ENCODE data around the gene MTERF1. TPM values are rescaled to one million over a fixed set of nuclear protein-coding genes. Genes with fewer than 3 reads are reported as not detected.

Gene MTERF1
- total RNA-seq, 1 donor from 2014 or later, result 22.6 TPM

- no peak for DNase-seq (ENCODE audit: low spot score)
Observed at GRCh38 chr7:91832493-91833045, 47.9 kb downstream of the MTERF1 start.

- no peak for DNase-seq (ENCODE audit: low spot score)
Observed at GRCh38 chr7:91827169-91827568, 53.3 kb downstream of the MTERF1 start.

- no peak for DNase-seq (ENCODE audit: low spot score)
Observed at GRCh38 chr7:91826377-91826776, 54.1 kb downstream of the MTERF1 start.

- DNase-seq (ENCODE audit: low spot score), result no peak
Observed at GRCh38 chr7:91824201-91824600, 56.3 kb downstream of the MTERF1 start.

Other genes with a start within 250 kb of the MTERF1 start
- gene AKAP9, start 60.2 kb upstream of the MTERF1 start, total RNA-seq (ENCODE audit: insufficient read depth, low replicate concordance), result 99.7 TPM

All from umbilical cord (tissue), 2 donors.